ENCODE measurements around the gene OR6Q1.
"Not testable (repeated sequence)": the region's sequence is repeated elsewhere in the genome, so short reads cannot be mapped to it uniquely, and the experiment has no call there.

OR6Q1 gene, protein sequence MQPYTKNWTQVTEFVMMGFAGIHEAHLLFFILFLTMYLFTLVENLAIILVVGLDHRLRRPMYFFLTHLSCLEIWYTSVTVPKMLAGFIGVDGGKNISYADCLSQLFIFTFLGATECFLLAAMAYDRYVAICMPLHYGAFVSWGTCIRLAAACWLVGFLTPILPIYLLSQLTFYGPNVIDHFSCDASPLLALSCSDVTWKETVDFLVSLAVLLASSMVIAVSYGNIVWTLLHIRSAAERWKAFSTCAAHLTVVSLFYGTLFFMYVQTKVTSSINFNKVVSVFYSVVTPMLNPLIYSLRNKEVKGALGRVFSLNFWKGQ

DNA sequence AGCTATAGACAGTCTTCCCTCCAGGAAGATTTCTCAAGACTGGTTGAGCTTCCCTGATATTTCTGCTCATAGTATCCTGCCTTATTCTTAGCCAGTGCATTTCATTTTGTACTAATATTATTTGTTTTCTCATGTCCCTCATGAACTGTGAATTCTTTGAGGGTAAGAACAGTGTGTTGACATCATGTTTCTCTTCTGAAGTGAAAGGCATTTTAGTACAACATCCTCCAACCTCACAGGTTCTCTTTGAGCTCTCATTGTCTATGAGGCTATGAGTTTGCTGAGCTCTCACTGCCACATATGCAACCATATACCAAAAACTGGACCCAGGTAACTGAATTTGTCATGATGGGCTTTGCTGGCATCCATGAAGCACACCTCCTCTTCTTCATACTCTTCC, at the start of gene OR6Q1:
TSS of gene OR6Q1 (plus strand) at position 301 of the 400 bp plus-strand sequence. CDS start at position 301, 0 bp downstream.
- DNase-seq (ENCODE audit: low read depth), result no peak
- TF ChIP-seq, protein P1, sequence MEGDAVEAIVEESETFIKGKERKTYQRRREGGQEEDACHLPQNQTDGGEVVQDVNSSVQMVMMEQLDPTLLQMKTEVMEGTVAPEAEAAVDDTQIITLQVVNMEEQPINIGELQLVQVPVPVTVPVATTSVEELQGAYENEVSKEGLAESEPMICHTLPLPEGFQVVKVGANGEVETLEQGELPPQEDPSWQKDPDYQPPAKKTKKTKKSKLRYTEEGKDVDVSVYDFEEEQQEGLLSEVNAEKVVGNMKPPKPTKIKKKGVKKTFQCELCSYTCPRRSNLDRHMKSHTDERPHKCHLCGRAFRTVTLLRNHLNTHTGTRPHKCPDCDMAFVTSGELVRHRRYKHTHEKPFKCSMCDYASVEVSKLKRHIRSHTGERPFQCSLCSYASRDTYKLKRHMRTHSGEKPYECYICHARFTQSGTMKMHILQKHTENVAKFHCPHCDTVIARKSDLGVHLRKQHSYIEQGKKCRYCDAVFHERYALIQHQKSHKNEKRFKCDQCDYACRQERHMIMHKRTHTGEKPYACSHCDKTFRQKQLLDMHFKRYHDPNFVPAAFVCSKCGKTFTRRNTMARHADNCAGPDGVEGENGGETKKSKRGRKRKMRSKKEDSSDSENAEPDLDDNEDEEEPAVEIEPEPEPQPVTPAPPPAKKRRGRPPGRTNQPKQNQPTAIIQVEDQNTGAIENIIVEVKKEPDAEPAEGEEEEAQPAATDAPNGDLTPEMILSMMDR (conservative IDR thresholded peaks at IDR 0.05; ENCODE audit: control insufficient read depth, insufficient read depth, low read depth, low read length), result no peak
- H3K4me3 ChIP-seq (ENCODE audit: control insufficient read depth, low read depth, low read length), result no peak within 1 kb of the TSS

DNA sequence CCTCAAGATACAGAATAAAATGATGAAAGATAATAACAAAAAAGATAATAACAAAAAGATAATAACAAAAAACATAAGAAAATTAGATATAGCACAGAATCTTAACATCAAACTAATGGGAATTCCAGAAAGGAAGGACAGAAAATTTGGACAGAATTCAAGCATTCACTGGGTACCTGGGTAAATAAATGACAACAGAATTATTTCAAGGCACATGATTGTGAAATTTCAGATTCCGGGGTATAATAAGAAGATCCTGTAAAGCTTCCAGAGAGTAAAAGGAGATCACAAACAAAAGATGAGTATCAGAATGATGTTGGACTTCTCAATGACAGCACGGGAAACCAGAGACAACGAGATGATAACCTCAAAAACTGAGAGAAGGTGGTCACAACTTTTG, 49.2 kb upstream of the OR6Q1 start:
- TF ChIP-seq, protein P1 (conservative IDR thresholded peaks at IDR 0.05; ENCODE audit: control insufficient read depth, insufficient read depth, low read depth, low read length), result no peak
- H3K4me3 ChIP-seq (ENCODE audit: control insufficient read depth, low read depth, low read length), result no peak overlapping the region
- DNase-seq (ENCODE audit: low read depth), result no peak

DNA sequence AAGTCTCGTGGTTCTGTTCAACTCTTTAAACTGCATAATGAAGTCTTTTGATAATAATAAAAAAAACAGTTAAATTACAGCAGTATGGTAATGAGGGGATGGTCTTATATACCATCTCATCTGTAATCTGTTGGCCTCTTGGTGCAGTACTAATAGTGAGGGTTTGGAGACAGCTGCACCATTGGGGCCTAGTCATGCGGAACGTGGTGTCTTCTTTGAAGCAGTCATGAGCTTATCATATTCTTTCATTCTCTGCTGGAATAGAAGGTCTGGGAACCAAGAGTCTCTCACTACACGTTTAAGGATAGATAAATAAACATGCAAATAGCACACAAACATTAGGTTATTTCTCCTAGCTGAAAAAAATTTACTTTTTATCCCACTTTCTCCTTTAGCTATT, 48.0 kb upstream of the OR6Q1 start:
- DNase-seq (ENCODE audit: low read depth), result no peak
- TF ChIP-seq, protein P1 (conservative IDR thresholded peaks at IDR 0.05; ENCODE audit: control insufficient read depth, insufficient read depth, low read depth, low read length), result no peak
- no peak overlapping the region for H3K4me3 ChIP-seq (ENCODE audit: control insufficient read depth, low read depth, low read length)

DNA sequence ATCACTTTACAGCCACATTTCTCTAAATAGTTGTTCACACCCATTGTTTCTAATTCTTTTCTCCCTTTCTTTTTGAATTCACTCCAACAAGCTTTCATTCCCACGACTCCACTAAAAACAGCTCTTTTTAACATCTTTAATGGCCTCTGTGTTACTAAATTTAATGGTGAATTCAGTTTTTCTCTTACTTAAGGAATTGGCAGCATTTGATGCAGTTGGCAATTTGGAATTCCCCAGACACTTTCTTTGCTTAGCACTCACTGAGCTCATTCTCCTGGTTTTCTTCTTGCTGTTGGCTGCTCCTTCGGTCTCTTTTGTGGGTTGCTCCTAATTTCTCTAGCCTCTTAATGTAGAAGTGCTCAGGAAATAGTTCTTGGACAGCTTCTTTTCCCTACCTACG, 47.6 kb upstream of the OR6Q1 start:
- TF ChIP-seq, protein P1 (conservative IDR thresholded peaks at IDR 0.05; ENCODE audit: control insufficient read depth, insufficient read depth, low read depth, low read length), result no peak
- no peak for DNase-seq (ENCODE audit: low read depth)
- H3K4me3 ChIP-seq (ENCODE audit: control insufficient read depth, low read depth, low read length), result no peak overlapping the region

DNA sequence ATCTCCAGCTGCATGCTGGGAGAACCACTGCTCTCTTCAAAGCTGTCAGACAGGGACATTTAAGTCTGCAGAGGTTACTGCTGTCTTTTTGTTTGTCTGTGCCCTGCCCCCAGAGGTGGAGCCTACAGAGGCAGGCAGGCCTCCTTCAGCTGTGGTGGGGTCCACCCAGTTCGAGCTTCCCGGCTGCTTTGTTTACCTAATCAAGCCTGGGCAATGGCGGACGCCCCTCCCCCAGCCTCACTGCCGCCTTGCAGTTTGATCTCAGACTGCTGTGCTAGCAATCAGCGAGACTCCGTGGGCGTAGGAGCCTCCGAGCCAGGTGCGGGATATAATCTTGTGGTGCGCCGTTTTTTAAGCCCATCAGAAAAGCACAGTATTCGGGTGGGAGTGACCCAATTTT, 31.2 kb upstream of the OR6Q1 start:
- not testable (repeated sequence) for H3K4me3 ChIP-seq (ENCODE audit: control insufficient read depth, low read depth, low read length); DNase-seq (ENCODE audit: low read depth)

DNA sequence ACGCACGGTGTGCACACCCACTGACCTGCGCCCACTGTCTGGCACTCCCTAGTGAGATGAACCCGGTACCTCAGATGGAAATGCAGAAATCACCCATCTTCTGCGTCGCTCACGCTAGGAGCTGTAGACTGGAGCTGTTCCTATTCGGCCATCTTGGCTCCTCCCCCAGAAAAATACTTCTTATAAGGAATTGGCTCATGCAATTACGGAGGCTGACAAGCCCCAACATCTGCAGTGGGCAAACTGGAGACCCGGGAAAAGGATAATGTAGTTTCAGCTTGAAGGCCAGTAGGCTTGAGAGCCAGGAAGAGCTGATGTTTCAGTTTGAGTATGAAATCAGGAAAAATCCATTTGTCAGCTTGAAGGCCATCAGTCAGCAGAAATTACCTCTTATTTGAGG, 30.7 kb upstream of the OR6Q1 start:
- not testable (repeated sequence) for H3K4me3 ChIP-seq (ENCODE audit: control insufficient read depth, low read depth, low read length); DNase-seq (ENCODE audit: low read depth)

DNA sequence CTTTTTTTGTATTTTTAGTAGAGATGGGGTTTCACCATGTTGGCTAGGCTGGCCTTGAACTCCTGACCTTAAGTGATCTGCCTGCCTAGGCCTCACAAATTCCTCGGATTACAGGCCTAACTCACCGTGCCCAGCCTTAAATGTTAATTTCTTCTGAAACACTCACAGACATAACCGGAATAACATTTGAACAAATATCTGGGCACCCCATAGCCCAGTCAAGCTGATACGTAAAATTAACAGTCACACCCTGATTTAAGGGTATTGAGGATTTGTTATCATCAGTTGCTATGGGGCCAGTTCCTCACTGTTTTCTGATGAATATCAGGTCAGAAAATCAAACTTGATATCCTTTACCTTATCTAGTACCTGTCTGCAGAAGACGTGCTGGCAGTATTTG, 30.1 kb upstream of the OR6Q1 start:
- TF ChIP-seq, protein P1 (conservative IDR thresholded peaks at IDR 0.05; ENCODE audit: control insufficient read depth, insufficient read depth, low read depth, low read length), result no peak
- DNase-seq (ENCODE audit: low read depth), result no peak

DNA sequence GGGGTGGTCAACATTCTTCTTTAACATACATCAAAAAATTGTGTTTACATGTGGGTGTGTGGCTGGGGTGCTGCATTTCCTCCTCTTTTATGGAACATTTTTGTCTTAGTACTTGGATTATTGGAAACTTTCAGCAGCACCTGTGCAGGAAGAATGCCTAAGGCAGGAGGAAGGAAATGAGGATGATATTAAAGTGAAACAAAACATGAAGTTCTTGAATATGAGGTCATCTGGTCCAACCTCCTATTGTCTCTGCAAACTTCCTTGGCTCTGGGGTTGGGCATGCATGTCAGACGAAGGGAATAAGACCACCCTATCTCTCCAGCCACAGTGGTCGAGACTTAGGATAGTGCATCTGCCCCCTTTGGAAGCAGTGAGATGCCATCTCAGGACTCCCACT, 27.7 kb upstream of the OR6Q1 start:
- no peak overlapping the region for H3K4me3 ChIP-seq (ENCODE audit: control insufficient read depth, low read depth, low read length)
- TF ChIP-seq, protein P1 (conservative IDR thresholded peaks at IDR 0.05; ENCODE audit: control insufficient read depth, insufficient read depth, low read depth, low read length), result no peak

More for the DNA sequence above, 30.1 kb upstream of the OR6Q1 start:
- H3K4me3 ChIP-seq (ENCODE audit: control insufficient read depth, low read depth, low read length), result no peak overlapping the region

More for the DNA sequence above, 27.7 kb upstream of the OR6Q1 start:
- DNase-seq (ENCODE audit: low read depth), result no peak

All from fibroblast of mammary gland (primary cell).